GM12865 (cell line): ENCODE results near the gene EFCAB12.
A peak's percentile ranks its signal among the peaks of the same experiment; 100 is the strongest.

Experiments
- DNase-seq: peaks from one replicate; pipeline ENCODE4 v3.0.0; 2010; ENCODE audit warnings: low read depth
- H3K4me3 ChIP-seq: 2 replicates; pipeline ENCODE4 v1.5.1; 2011; ENCODE audit warnings: mild to moderate bottlenecking, low read depth, low read length, control low read depth
- TF ChIP-seq, protein P1 (sequence below): IDR thresholded peaks from 2 replicates; pipeline ENCODE4 v1.5.1; 2011; ENCODE audit warnings: low read length, control low read depth, low read depth, inconsistent platforms; ENCODE audit not compliant: insufficient read depth; ENCODE audit errors: missing control alignments

Gene EFCAB12

DNA sequence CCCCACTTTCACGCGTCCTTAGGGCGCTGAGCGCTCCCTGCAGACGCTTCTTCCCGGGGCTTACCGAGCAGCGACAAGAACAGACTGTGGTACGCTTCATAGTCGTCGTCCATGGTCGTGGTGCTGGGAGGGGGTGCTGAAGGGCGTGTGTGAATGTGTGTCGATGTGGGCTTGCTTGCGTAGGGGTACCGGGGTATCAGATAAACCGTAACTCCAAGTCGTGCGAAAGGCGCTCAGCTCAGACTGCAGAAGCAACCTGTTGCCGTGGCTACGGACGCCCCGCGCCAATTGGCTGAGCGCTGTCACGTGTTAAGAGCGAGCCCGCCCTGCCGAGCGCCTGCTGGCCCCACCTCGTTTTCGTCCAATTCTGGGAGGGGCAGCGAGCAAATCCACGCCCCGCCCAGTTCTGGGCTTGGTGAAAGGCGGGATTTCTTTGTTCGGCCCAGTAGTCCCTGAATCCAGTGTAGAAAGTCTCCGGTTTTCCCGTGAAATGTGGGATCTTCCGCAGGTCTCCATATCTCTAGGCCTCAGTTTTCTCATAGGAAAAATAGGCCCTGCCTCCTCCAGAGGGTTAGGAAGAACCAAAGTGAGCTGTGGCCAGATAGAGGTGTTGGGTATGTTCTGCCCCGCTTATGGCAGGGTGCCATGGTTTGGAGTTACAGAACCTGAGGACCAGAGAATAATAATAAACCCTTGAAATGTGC lies at the start of gene EFCAB12:
EFCAB12 (minus strand) TSS at position 261 of the 704 bp plus-strand sequence; CDS start at position 113, 148 bp downstream.
- TF ChIP-seq, protein P1, sequence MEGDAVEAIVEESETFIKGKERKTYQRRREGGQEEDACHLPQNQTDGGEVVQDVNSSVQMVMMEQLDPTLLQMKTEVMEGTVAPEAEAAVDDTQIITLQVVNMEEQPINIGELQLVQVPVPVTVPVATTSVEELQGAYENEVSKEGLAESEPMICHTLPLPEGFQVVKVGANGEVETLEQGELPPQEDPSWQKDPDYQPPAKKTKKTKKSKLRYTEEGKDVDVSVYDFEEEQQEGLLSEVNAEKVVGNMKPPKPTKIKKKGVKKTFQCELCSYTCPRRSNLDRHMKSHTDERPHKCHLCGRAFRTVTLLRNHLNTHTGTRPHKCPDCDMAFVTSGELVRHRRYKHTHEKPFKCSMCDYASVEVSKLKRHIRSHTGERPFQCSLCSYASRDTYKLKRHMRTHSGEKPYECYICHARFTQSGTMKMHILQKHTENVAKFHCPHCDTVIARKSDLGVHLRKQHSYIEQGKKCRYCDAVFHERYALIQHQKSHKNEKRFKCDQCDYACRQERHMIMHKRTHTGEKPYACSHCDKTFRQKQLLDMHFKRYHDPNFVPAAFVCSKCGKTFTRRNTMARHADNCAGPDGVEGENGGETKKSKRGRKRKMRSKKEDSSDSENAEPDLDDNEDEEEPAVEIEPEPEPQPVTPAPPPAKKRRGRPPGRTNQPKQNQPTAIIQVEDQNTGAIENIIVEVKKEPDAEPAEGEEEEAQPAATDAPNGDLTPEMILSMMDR, result no peak
- DNase-seq, result peak; percentile 86
- H3K4me3 ChIP-seq, result no peak within 1 kb of the TSS

- TF ChIP-seq, protein P1, result no peak
- no peak overlapping the region for H3K4me3 ChIP-seq
- no peak for DNase-seq
These were observed 48.1 kb upstream of the EFCAB12 start for GRCh38 chr3:129476586-129476985.

DNA sequence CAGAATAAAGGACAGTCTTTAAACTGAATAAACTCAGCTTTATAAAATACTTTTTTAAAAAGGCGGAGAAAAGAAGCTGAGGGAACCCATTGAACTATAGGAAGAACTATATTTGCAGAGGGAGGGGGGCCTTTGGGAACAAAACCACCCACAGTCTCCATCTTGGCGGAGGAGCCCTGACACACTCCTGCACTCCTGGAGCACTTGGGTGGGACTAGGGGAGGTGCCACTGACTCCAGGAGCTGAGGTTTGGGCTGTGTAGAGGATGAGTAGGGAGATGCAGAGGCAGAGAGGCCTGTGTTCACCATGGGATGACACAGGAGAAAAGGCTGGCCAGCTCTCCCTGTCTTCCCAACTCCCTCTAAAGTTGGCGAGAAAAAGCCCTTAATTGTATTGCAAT lies 47.4 kb upstream of the EFCAB12 start:
- TF ChIP-seq, protein P1, result no peak
- no peak for DNase-seq
- no peak overlapping the region for H3K4me3 ChIP-seq

DNA sequence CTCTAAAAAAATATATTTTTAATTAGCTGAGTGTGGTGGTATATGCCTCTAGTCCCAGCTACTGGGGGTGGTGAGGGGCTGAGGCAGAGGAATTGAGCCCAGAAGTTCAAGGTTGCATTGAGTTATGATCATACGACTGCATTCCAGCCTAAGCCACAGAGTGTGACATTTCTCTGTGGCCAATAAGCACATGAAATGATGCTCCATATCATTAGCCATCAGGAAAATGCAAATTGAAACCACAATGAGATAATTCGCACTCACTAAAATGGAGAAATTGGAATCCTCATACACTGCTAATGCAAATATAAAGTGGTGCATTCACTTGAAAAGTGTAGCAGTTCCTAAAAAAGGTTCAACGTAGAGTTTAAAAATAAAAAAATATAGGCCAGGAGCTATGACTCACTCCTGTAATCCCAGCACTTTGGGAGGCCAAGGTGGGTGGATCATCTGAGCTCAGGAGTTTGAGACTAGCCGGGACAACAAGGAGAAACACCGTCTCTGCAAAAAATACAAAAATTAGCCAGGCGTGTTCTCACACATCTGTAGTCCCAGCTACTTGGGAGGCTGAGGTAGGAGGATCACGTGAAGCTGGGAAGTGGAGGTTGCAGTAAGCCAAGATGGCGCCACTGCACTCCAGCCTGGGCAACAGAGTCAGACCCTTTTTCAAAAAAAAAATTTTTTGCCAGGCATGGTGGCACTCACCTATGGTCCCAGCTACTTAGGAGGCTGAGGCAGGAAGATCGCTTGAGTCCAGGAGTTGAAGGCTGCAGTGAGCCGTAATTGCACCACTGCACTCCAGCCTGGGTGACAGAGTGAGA lies 46.8 kb upstream of the EFCAB12 start:
- TF ChIP-seq, protein P1, result no peak
- no peak overlapping the region for H3K4me3 ChIP-seq
- no peak for DNase-seq

- H3K4me3 ChIP-seq, result no peak overlapping the region
- TF ChIP-seq, protein P1, result no peak
- DNase-seq, result no peak
These were observed 45.3 kb upstream of the EFCAB12 start for GRCh38 chr3:129473769-129474152.

DNA sequence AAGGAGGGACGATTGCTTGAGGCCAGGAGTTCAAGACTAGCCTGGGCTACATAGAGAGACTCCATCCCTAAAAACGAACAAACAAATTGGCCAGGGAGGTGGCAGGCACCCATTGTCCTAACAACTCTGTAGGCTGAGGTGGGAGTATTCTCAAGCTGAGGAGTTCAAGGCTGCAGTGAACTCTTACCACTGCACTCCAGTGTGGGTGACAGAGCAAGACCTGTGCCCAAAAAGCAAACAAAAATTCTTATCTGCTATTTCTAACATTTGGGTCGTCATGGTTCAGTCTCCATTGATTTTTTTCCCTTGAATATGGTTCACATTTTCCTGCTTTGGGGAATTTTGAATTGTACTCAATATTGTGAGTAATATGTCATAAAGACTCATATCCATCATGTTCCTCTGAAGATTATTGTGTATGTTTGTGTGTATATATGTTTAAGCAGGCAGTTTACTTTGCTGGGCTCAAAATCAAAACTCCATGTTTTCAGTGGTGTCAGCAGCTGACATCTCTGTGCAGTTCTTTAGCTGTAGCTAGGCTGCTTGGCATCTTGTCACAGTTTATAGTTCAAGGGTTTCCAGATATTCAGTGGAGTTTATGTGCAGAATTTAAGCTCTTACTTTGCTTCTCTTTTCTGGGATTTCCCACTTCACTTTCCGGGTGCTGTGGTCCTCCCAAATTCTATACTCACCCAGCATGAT lies 44.8 kb upstream of the EFCAB12 start:
- no peak overlapping the region for H3K4me3 ChIP-seq
- no peak for DNase-seq
- TF ChIP-seq, protein P1, result no peak
